ENCODE measurements around the gene SIDT2.
"Not testable (repeated sequence)": the region's sequence is repeated elsewhere in the genome, so short reads cannot be mapped to it uniquely, and the experiment has no call there.

The SIDT2 gene

GRCh38 chr11:117172724-117173421, 5.7 kb upstream of the SIDT2 start:
- no peak for DNase-seq

GRCh38 chr11:117175104-117175503, 3.4 kb upstream of the SIDT2 start:
- no peak for DNase-seq

- DNase-seq = no peak
These were observed 2.8 kb upstream of the SIDT2 start for GRCh38 chr11:117175781-117176180.

GRCh38 chr11:117176186-117176585, 2.4 kb upstream of the SIDT2 start:
- no peak for DNase-seq

- DNase-seq = no peak
These were observed 871 bp upstream of the SIDT2 start for GRCh38 chr11:117177534-117178209.

- DNase-seq = peak; percentile 45
These were observed 781 bp downstream of the SIDT2 start for GRCh38 chr11:117179048-117179999.

- peak; percentile 37 for DNase-seq
These were observed 1.5 kb downstream of the SIDT2 start for GRCh38 chr11:117180020-117180419.

- peak; percentile 66 for DNase-seq
These were observed 2.4 kb downstream of the SIDT2 start for GRCh38 chr11:117180661-117181585.

- peak; percentile 16 for DNase-seq
These were observed 3.3 kb downstream of the SIDT2 start for GRCh38 chr11:117181586-117182550.

GRCh38 chr11:117182551-117182935, 4.0 kb downstream of the SIDT2 start:
- no peak for DNase-seq

- DNase-seq = not testable (repeated sequence)
These were observed 4.6 kb downstream of the SIDT2 start for GRCh38 chr11:117183178-117183577.

- DNase-seq = no peak
These were observed 5.3 kb downstream of the SIDT2 start for GRCh38 chr11:117183724-117184349.

- DNase-seq = peak; percentile 10
These were observed 7.3 kb downstream of the SIDT2 start for GRCh38 chr11:117185736-117186430.

- no peak for DNase-seq
These were observed 7.9 kb downstream of the SIDT2 start for GRCh38 chr11:117186431-117186761.

GRCh38 chr11:117187007-117187406, 8.5 kb downstream of the SIDT2 start:
- DNase-seq = peak; percentile 9

- no peak for DNase-seq
These were observed 8.9 kb downstream of the SIDT2 start for GRCh38 chr11:117187428-117187798.

GRCh38 chr11:117187799-117188481, 9.4 kb downstream of the SIDT2 start:
- peak; percentile 11 for DNase-seq

GRCh38 chr11:117188620-117189081, 10.1 kb downstream of the SIDT2 start:
- DNase-seq = peak; percentile 9
